ENCODE results near the gene TNFRSF13B.
"Not testable (repeated sequence)": the region's sequence is repeated elsewhere in the genome, so short reads cannot be mapped to it uniquely, and the experiment has no call there.

TNFRSF13B gene

GRCh38 chr17:17018021-17018441 is 46.1 kb upstream of the TNFRSF13B start:
- DNase-seq (ENCODE audit: low spot score), result no peak
- TF ChIP-seq CTCF (IDR thresholded peaks at IDR 0.05; ENCODE audit: extremely low read depth, missing control alignments), result no peak

- no peak for TF ChIP-seq CTCF (IDR thresholded peaks at IDR 0.05; ENCODE audit: extremely low read depth, missing control alignments)
- no peak for DNase-seq (ENCODE audit: low spot score)
Observed at GRCh38 chr17:17017343-17018014, 45.6 kb upstream of the TNFRSF13B start.

GRCh38 chr17:17016199-17017197 is 44.6 kb upstream of the TNFRSF13B start:
- DNase-seq (ENCODE audit: low spot score), result not testable (repeated sequence)

- no peak for DNase-seq (ENCODE audit: low spot score)
- TF ChIP-seq CTCF (IDR thresholded peaks at IDR 0.05; ENCODE audit: extremely low read depth, missing control alignments), result no peak
Observed at GRCh38 chr17:17015230-17015629, 43.3 kb upstream of the TNFRSF13B start.

GRCh38 chr17:17014748-17015124 is 42.8 kb upstream of the TNFRSF13B start:
- DNase-seq (ENCODE audit: low spot score), result not testable (repeated sequence)

DNA sequence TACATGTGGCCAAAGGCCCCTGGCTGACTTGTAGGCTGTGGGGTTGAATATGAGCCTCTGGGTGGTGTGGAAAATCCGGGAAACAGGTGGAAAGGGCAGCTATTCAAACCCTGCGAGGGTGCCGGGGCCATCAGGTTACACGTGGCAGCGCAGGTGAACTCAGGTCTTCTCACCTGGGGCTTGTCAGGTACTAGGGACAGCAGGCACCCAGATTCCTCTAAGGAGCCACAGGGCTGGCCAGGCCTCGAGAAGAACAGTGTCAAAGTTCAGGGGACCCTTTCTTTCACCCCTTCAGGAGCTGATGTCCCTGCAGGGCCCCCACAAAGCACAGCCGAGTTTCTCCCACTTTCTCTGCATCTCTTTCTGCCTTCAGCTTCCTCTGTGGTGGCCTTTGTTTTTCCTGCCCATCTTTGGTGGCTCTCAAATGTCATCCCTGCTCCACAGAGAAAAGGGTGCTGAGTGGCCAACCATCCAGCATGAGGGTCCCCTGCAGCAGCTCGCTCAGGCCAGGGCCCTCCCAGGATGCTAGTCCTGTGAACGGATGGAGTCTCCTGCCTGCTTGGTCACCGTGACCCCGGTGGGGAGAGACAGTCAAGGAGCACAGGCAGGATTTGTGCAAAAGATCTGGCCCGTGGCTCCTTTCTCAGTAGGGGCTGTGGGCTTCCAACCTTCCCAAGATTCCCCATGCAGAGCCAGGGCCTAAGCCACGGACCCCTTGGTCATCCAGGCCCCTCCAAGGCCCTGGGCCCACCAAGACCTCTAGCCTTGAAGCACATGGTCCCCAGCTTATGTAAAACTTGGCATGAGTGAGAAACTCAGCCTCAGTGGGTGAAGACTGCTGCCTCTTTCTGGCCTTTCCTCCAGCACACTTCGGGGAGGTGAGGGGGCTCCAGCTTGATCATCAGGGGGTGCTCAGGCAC is 42.2 kb upstream of the TNFRSF13B start:
- not testable (repeated sequence) for DNase-seq (ENCODE audit: low spot score)

DNA sequence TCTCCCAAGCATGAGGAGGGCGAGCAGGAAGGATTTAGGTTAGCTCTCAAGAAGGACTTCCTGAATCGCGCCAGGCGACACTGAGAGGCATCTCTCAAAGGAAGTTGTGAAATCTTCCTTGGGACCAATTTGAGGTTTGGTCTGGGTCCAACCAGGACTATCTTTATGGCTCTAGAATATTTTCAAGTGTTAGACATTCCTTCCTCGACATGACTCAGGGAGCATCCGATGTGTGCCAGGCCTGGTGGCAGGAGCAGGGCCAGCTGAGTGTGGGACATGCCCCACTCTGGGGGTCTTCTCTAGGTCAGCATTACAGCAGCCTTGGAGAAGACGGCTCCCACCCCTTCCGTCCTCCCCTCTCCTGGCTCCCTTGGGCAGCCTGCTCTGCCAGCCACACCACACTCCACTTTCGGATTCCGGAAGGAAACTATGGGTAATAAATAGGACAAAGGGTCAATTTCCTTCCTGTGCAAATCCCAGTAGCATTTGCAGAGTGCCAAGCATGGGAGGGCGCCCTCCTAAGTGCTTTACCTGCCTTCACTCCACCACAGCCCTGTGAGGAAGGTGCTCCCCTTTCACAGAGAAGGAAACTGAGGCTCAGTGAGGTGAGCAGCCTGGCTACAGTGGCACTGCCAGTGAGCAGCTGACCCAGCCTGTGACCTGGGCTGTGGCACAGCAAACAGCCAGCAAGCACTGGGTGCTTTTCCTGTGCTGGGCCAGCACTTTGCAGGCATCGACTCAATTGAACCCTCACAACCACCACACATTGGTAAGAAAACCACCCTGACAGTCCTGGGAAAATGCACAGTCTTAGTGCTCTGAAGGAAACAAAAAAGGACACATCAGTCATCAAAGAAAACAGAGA is 39.4 kb upstream of the TNFRSF13B start:
- DNase-seq (ENCODE audit: low spot score), result not testable (repeated sequence)

DNA sequence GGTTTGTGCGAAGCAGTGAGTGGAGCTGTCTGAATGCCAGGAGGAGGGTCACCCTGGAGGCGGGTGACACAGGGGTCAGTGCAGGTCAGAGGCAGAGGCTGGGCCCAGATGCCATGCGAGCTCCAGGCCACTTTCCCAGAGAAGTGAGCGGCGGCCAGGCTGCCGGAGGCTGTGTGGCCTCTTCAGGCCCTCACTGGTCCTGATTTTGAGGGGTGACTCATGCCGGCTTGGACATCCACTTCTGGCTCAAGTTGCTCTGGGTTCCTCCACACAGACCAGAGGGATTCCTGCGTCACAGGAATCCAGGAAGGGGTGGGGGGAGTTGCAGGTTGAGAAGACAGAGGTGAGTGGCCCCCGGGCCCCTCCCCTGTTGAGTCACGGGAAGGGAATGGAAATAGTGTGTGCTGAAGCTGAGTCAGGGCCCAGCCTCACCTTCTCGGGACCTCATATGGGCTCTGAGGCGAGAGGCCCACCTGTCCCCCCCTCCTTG is 38.7 kb upstream of the TNFRSF13B start:
- not testable (repeated sequence) for DNase-seq (ENCODE audit: low spot score)

GRCh38 chr17:17009972-17010371 is 38.1 kb upstream of the TNFRSF13B start:
- DNase-seq (ENCODE audit: low spot score), result not testable (repeated sequence)

DNA sequence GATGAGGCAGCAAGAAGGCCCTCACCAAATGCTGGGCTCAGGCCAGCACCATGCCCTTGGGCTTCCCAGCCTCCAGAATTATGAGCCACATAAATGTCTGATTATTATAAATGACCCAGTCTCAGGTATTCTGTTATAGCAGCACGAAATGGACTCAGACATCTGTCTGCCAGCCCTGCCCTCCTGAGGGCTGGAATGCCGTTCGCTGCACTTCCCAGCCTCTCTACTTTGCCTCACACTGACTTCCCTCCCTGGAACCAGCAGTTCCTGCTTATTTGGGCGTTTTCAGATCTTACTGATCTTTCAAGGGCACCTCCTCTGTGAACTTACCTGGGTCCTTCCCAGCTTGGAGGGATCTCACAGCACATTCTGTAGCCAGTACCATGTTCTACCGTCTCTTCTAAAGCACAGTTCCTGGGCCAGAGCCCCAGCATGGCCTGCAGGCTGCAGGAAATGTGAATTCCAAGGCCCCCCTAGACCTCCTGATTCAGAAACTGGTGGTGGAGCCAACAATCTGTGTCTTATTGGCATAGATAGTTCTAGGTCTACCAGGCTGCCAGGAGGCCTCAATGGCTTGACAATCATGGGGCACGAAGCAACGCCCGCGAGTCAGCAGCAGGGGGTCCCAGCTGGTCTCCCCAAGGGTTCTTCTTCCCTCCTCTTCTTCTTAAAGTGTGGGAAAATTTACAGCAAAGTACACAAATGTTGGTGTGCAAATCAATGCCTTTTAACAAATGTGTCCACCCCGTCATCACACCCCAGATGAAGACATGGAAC is 36.9 kb upstream of the TNFRSF13B start:
- DNase-seq (ENCODE audit: low spot score), result not testable (repeated sequence)

DNA sequence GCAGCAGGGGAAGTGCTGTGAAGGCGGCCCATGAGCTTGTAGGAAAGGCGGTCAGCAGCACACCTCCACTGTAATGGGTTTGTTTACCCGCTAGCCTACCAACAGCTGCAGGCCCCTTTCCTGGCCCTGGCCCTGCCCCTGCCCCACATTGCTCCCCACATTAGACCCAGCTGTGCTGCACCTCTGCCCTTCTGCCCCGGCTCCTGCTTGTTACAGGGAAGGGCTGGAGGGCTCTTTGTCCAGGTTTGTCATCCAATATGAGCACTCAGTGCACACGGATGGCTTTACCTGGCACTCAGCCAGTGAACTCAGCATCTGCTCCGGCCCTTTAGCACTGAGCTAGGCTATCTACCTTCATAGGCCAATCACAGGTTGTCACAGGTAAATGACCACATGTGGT is 36.0 kb upstream of the TNFRSF13B start:
- not testable (repeated sequence) for DNase-seq (ENCODE audit: low spot score)

- not testable (repeated sequence) for DNase-seq (ENCODE audit: low spot score)
Observed at GRCh38 chr17:17004997-17005614, 33.2 kb upstream of the TNFRSF13B start.
